ENCODE measurements around the gene GNAI1.

- TF ChIP-seq CTCF (IDR thresholded peaks at IDR 0.05 in 2 of 3, conservative IDR thresholded peaks at IDR 0.05 in 1 of 3; ENCODE audit: control insufficient read depth in 2 of 3, extremely low read depth in 1 of 3, insufficient read depth in 1 of 3, low read depth in 3 of 3, low read length in 3 of 3) (no peak), POLR2A (IDR thresholded peaks at IDR 0.05; ENCODE audit: low read depth, low read length) (no peak), POU2F2 (IDR thresholded peaks at IDR 0.05; ENCODE audit: borderline replicate concordance, low read depth, low read length) (no peak), ZSCAN29 (IDR thresholded peaks at IDR 0.05) (no peak), BCL3 (IDR thresholded peaks at IDR 0.05; ENCODE audit: borderline replicate concordance, insufficient read depth, low read depth, low read length, poor library complexity, severe bottlenecking) (no peak), EZH2 (IDR thresholded peaks at IDR 0.05; ENCODE audit: borderline replicate concordance, control insufficient read depth, low read depth, low read length) (no peak), MLLT1 (IDR thresholded peaks at IDR 0.05) (no peak), CHD4 (IDR thresholded peaks at IDR 0.05) (no peak), ZBED1 (IDR thresholded peaks at IDR 0.05; ENCODE audit: borderline replicate concordance) (no peak), MXI1 (IDR thresholded peaks at IDR 0.05; ENCODE audit: low read depth, low read length) (no peak), HDAC2 (IDR thresholded peaks at IDR 0.05) (no peak), SP1 (IDR thresholded peaks at IDR 0.05; ENCODE audit: low read depth, low read length) (no peak), NRF1 (conservative IDR thresholded peaks at IDR 0.05; ENCODE audit: low read depth, low read length) (no peak)
These were observed 16.6 kb downstream of the GNAI1 start for GRCh38 chr7:80151274-80151665.

Data from GM12878 (cell line).